BLaER1 (cell line): Measurements from ENCODE around the gene C13orf46.
A peak's percentile ranks its signal among the peaks of the same experiment; 100 is the strongest.
"Not testable (repeated sequence)": the region's sequence is repeated elsewhere in the genome, so short reads cannot be mapped to it uniquely, and the experiment has no call there.

Experiments
- H3K27ac ChIP-seq: shearing (Covaris generic); formaldehyde crosslinking; 2 replicates; pipeline ENCODE4 v1.8.1; 2022
- H3K27me3 ChIP-seq: shearing (Covaris generic); formaldehyde crosslinking; 2 replicates; pipeline ENCODE4 v1.8.1; 2022
- H3K36me3 ChIP-seq: shearing (Covaris generic); formaldehyde crosslinking; 2 replicates; pipeline ENCODE4 v1.8.1; 2022
- H3K4me1 ChIP-seq: shearing (Covaris generic); formaldehyde crosslinking; 2 replicates; pipeline ENCODE4 v1.8.1; 2022
- H3K4me2 ChIP-seq: shearing (Covaris generic); formaldehyde crosslinking; 2 replicates; pipeline ENCODE4 v1.8.1; 2022
- H3K4me3 ChIP-seq: shearing (Covaris generic); formaldehyde crosslinking; 2 replicates; pipeline ENCODE4 v1.8.1; 2022
- H3K9ac ChIP-seq: shearing (Covaris generic); formaldehyde crosslinking; 2 replicates; pipeline ENCODE4 v1.8.1; 2022
- H3K9me3 ChIP-seq: shearing (Covaris generic); formaldehyde crosslinking; 2 replicates; pipeline ENCODE4 v1.8.1; 2022
- H4K20me1 ChIP-seq: shearing (Covaris generic); formaldehyde crosslinking; 2 replicates; pipeline ENCODE4 v1.8.1; 2022
- Cebpa-rat ChIP-seq: shearing (Covaris generic); IDR thresholded peaks from 2 replicates; pipeline ENCODE4 v1.8.1; 2022

Gene C13orf46

GRCh38 chr13:113995051-113995601, 21.2 kb upstream of the C13orf46 start:
- 0 out of 2 replicates have a peak, but pooled peaks cover 6% of the 10 kb centered on the region for H3K9me3 ChIP-seq
- no peak for TF ChIP-seq Cebpa-rat
- H3K27ac ChIP-seq, result no peak overlapping the region
- peaks cover 6% of the 10 kb centered on the region for H3K4me1 ChIP-seq
- no peak overlapping the region for H3K4me3 ChIP-seq
- no peak overlapping the region for H3K9ac ChIP-seq
- H4K20me1 ChIP-seq, result 0 out of 2 replicates have a peak, but pooled peaks cover 13% of the 10 kb centered on the region
- H3K4me2 ChIP-seq, result no peak overlapping the region
- H3K27me3 ChIP-seq, result no peaks in the 10 kb centered on the region
- H3K36me3 ChIP-seq, result peaks cover 85% of the 10 kb centered on the region

- H3K27ac ChIP-seq, result no peak overlapping the region
- 0 out of 2 replicates have a peak, but pooled peaks cover 7% of the 10 kb centered on the region for H4K20me1 ChIP-seq
- TF ChIP-seq Cebpa-rat, result no peak
- 0 out of 2 replicates have a peak, but pooled peaks cover 13% of the 10 kb centered on the region for H3K9me3 ChIP-seq
- H3K9ac ChIP-seq, result no peak overlapping the region
- no peak overlapping the region for H3K4me3 ChIP-seq
- no peak overlapping the region for H3K4me2 ChIP-seq
- H3K4me1 ChIP-seq, result peaks cover 12% of the 10 kb centered on the region
- peaks cover 79% of the 10 kb centered on the region for H3K36me3 ChIP-seq
- H3K27me3 ChIP-seq, result no peaks in the 10 kb centered on the region
These were observed 18.6 kb upstream of the C13orf46 start for GRCh38 chr13:113992276-113993005.

- Histone ChIP-seq H3K9me3 (0 out of 2 replicates have a peak, but pooled peaks cover 13% of the 10 kb centered on the region), H3K4me1 (peaks cover 12% of the 10 kb centered on the region), H3K9ac (no peak overlapping the region), H3K27me3 (no peaks in the 10 kb centered on the region), H3K4me3 (no peak overlapping the region), H3K27ac (no peak overlapping the region), H3K4me2 (no peak overlapping the region; the same call in 1 of the 2 replicates), H3K36me3 (peaks cover 72% of the 10 kb centered on the region), H4K20me1 (0 out of 2 replicates have a peak, but pooled peaks cover 3% of the 10 kb centered on the region)
- TF ChIP-seq Cebpa-rat, result no peak
These were observed 17.9 kb upstream of the C13orf46 start for GRCh38 chr13:113991676-113992179.

- Histone ChIP-seq H3K4me3 (no peak overlapping the region), H3K9ac (no peak overlapping the region)
These were observed 17.4 kb upstream of the C13orf46 start for GRCh38 chr13:113991191-113991669.

GRCh38 chr13:113990321-113990837, 16.5 kb upstream of the C13orf46 start:
- Histone ChIP-seq H4K20me1 (no peaks in the 10 kb centered on the region), H3K27me3 (no peaks in the 10 kb centered on the region), H3K27ac (0 out of 2 replicates have a peak overlapping the region, but pooled peaks have one; percentile 13), H3K9ac (no peak overlapping the region), H3K4me3 (no peak overlapping the region), H3K4me2 (peak overlapping the region; percentile 39), H3K9me3 (0 out of 2 replicates have a peak, but pooled peaks cover 13% of the 10 kb centered on the region), H3K36me3 (peaks cover 63% of the 10 kb centered on the region), H3K4me1 (peaks cover 12% of the 10 kb centered on the region)
- no peak for TF ChIP-seq Cebpa-rat

More at GRCh38 chr13:113991191-113991669, 17.4 kb upstream of the C13orf46 start:
- H3K36me3 ChIP-seq, result peaks cover 67% of the 10 kb centered on the region
- no peaks in the 10 kb centered on the region for H3K27me3 ChIP-seq
- no peaks in the 10 kb centered on the region for H4K20me1 ChIP-seq
- peaks cover 12% of the 10 kb centered on the region for H3K4me1 ChIP-seq
- TF ChIP-seq Cebpa-rat, result no peak
- no peak overlapping the region for H3K27ac ChIP-seq
- 0 out of 2 replicates have a peak, but pooled peaks cover 13% of the 10 kb centered on the region for H3K9me3 ChIP-seq
- no peak overlapping the region; the same call in 1 of the 2 replicates for H3K4me2 ChIP-seq

GRCh38 chr13:113989585-113990300, 15.9 kb upstream of the C13orf46 start:
- Histone ChIP-seq H3K9ac (no peak overlapping the region), H3K4me2 (peak overlapping the region; percentile 39), H3K36me3 (peaks cover 56% of the 10 kb centered on the region), H4K20me1 (no peaks in the 10 kb centered on the region), H3K9me3 (0 out of 2 replicates have a peak, but pooled peaks cover 13% of the 10 kb centered on the region), H3K27ac (0 out of 2 replicates have a peak overlapping the region, but pooled peaks have one; percentile 13), H3K27me3 (no peaks in the 10 kb centered on the region), H3K4me3 (no peak overlapping the region), H3K4me1 (peaks cover 12% of the 10 kb centered on the region)
- TF ChIP-seq Cebpa-rat, result no peak

GRCh38 chr13:113988859-113989258, 15.0 kb upstream of the C13orf46 start:
- not testable (repeated sequence) for H3K4me2 ChIP-seq, H3K9ac ChIP-seq, H3K4me3 ChIP-seq, H4K20me1 ChIP-seq, H3K27ac ChIP-seq, H3K27me3 ChIP-seq
- H3K36me3 ChIP-seq, result peaks cover 50% of the 10 kb centered on the region
- H3K9me3 ChIP-seq, result 0 out of 2 replicates have a peak, but pooled peaks cover 13% of the 10 kb centered on the region
- peaks cover 12% of the 10 kb centered on the region for H3K4me1 ChIP-seq

- Histone ChIP-seq H3K36me3 (peaks cover 55% of the 10 kb centered on the region), H3K27me3 (no peaks in the 10 kb centered on the region), H3K27ac (no peak overlapping the region), H3K4me1 (peaks cover 6% of the 10 kb centered on the region; the same call in 1 of the 2 replicates), H3K4me2 (no peak overlapping the region), H3K4me3 (no peak overlapping the region), H4K20me1 (peaks cover 31% of the 10 kb centered on the region), H3K9ac (no peak overlapping the region), H3K9me3 (no peaks in the 10 kb centered on the region)
- TF ChIP-seq Cebpa-rat, result no peak
These were observed 8.4 kb upstream of the C13orf46 start for GRCh38 chr13:113982296-113982661.

GRCh38 chr13:113981611-113982295, 7.9 kb upstream of the C13orf46 start:
- H3K4me3 ChIP-seq, result no peak overlapping the region
- H3K9me3 ChIP-seq, result no peaks in the 10 kb centered on the region
- H3K9ac ChIP-seq, result no peak overlapping the region
- no peak overlapping the region for H3K4me2 ChIP-seq
- no peaks in the 10 kb centered on the region for H3K27me3 ChIP-seq
- H3K27ac ChIP-seq, result no peak overlapping the region
- H3K36me3 ChIP-seq, result peaks cover 60% of the 10 kb centered on the region
- H3K4me1 ChIP-seq, result peaks cover 6% of the 10 kb centered on the region; the same call in 1 of the 2 replicates
- TF ChIP-seq Cebpa-rat, result no peak
- H4K20me1 ChIP-seq, result peaks cover 36% of the 10 kb centered on the region
